Chondrocyte (in vitro differentiated cells): ENCODE results near the gene RADIL. TPM values are rescaled to one million over a fixed set of nuclear protein-coding genes. Genes with fewer than 3 reads are reported as not detected.

Experiments
- DNase-seq: peaks from one replicate; pipeline ENCODE4 v3.0.0; 2021; ENCODE audit warnings: mixed read lengths, low spot score
- H3K27ac Mint-ChIP-seq: one replicate; pipeline ENCODE4 v1.8.0; 2021; ENCODE audit warnings: mild to moderate bottlenecking, moderate library complexity, mixed read lengths; ENCODE audit not compliant: unreplicated experiment
- H3K27me3 Mint-ChIP-seq: 2 replicates; pipeline ENCODE4 v1.8.0; 2021; ENCODE audit warnings: low read depth, mixed read lengths
- H3K36me3 Mint-ChIP-seq: 2 replicates; pipeline ENCODE4 v1.8.0; 2021; ENCODE audit warnings: low read depth, mixed read lengths
- H3K4me1 Mint-ChIP-seq: 2 replicates; pipeline ENCODE4 v1.8.0; 2021; ENCODE audit warnings: low read depth, mild to moderate bottlenecking, mixed read lengths
- H3K4me3 Mint-ChIP-seq: one replicate; pipeline ENCODE4 v1.8.0; 2021; ENCODE audit warnings: mild to moderate bottlenecking, moderate library complexity, mixed read lengths; ENCODE audit not compliant: unreplicated experiment
- H3K9me3 Mint-ChIP-seq: 2 replicates; pipeline ENCODE4 v1.8.0; 2021; ENCODE audit warnings: low read depth, mixed read lengths
- total RNA-seq: library from RNA; stranded (reverse); gene quantifications from 3 replicates; pipeline ENCODE4 v1.2.1, GENCODE V29; 2021
- TF ChIP-seq, protein P1 (sequence below): fragments of 200-600 bp; sonication (generic); IDR thresholded peaks from 2 replicates; pipeline ENCODE4 v1.5.0; 2021; ENCODE audit warnings: antibody characterized with exemption, mild to moderate bottlenecking, moderate library complexity

RADIL gene
- total RNA-seq, 1 donor from 2014 or later = 1.2 TPM

DNA sequence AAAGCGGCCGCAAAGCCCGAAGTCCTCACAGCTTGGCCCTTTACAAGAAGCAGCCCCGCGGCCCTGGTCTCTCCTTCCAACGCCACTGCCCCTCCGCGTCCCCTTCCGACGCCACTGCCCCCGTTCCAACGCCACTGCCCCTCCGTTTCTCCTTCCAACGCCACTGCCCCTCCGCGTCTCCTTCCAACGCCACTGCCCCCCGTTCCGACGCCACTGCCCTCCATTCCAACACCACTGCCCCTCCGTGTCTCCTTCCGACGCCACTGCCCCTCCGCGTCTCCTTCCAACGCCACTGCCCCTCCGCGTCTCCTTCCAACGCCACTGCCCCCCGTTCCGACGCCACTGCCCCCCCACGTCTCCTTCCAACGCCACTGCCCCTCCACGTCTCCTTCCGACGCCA is 75.0 kb downstream of the RADIL start:
- Mint-ChIP-seq H3K4me3 (no peak overlapping the region), H3K27me3 (peaks cover 13% of the 10 kb centered on the region), H3K9me3 (peaks cover 10% of the 10 kb centered on the region), H3K27ac (no peak overlapping the region), H3K36me3 (peaks cover 7% of the 10 kb centered on the region), H3K4me1 (no peaks in the 10 kb centered on the region)
- no peak for DNase-seq
- TF ChIP-seq, protein P1, sequence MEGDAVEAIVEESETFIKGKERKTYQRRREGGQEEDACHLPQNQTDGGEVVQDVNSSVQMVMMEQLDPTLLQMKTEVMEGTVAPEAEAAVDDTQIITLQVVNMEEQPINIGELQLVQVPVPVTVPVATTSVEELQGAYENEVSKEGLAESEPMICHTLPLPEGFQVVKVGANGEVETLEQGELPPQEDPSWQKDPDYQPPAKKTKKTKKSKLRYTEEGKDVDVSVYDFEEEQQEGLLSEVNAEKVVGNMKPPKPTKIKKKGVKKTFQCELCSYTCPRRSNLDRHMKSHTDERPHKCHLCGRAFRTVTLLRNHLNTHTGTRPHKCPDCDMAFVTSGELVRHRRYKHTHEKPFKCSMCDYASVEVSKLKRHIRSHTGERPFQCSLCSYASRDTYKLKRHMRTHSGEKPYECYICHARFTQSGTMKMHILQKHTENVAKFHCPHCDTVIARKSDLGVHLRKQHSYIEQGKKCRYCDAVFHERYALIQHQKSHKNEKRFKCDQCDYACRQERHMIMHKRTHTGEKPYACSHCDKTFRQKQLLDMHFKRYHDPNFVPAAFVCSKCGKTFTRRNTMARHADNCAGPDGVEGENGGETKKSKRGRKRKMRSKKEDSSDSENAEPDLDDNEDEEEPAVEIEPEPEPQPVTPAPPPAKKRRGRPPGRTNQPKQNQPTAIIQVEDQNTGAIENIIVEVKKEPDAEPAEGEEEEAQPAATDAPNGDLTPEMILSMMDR = no peak

DNA sequence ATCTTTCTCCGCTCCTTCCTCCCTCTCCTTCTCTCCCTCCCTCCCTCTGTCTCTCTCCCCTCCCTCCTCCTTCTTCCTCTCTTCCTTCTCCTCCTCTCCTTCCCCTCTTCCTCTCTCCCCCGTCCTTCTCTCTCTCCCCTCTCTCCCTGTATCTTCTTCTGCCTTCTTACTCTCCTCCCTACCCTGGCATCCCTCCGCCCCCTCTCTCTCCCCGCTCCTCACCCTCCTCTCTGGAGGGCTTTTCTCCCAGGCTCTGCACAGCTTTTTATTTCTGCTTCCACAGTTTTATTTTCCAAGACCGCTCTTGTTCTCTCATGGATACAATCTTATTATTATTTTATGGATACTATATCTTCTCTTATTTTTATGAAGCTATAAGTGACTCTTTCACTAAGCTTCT is 75.5 kb downstream of the RADIL start:
- DNase-seq = no peak
- H3K4me1 Mint-ChIP-seq = no peaks in the 10 kb centered on the region
- peaks cover 5% of the 10 kb centered on the region for H3K9me3 Mint-ChIP-seq
- peaks cover 13% of the 10 kb centered on the region for H3K27me3 Mint-ChIP-seq
- TF ChIP-seq, protein P1 = no peak
- peaks cover 4% of the 10 kb centered on the region for H3K36me3 Mint-ChIP-seq
- no peak overlapping the region for H3K27ac Mint-ChIP-seq
- H3K4me3 Mint-ChIP-seq = no peak overlapping the region

DNA sequence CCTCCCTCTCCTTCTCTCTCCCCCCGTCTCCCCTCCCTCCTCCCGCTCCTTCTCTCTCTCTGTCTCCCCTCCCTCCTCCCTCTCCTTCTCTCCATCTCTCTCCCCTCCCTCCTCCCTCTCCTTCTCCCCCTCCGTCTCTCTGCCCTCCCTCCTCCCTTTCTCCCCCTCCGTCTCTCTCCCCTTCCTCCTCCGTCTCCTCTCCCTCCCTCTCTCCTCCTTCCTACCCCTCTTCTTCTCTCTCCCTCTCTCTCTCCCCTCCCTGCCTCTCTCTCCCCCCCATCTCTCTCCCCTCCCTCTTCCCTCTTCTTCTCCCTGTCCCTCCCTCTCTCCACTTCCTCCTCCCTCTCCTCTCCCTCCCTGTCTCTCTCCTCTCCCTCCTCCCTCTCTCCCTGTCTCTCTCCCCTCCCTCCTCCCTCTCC is 75.9 kb downstream of the RADIL start:
- Mint-ChIP-seq H3K4me3 (no peak overlapping the region), H3K27ac (no peak overlapping the region), H3K36me3 (peaks cover under 1% of the 10 kb centered on the region)

DNA sequence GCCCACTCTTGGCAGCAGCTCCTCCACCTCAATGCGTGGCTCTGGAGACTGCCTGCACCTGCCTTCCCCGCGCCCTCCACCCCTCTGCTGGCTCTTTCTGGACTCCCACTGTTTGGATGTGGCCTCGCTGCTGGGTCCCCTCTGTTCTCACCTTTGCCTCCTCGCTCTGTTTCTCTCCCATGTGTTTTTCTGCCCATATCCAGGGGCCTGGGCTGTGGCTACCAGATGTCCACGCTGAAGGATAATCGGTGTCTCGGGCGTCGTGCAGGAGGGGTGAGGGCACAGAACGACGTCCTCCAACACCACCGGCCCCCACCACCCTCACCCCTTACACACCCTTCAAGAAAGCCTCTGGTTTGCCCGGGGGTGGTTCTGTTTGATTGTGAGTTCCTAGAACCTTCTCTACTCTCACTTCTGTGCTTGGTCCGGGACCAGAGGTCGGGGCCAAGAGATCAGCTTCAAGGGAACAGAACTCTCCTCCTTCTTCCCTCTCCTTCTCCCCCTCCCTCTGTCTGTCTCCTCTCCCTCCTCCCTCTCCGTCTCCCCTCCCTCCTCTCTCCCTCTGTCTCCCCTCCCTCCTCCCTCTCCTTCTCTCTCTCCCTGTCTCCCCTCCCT is 76.4 kb downstream of the RADIL start:
- H3K4me1 Mint-ChIP-seq = no peaks in the 10 kb centered on the region
- no peaks in the 10 kb centered on the region for H3K9me3 Mint-ChIP-seq
- H3K36me3 Mint-ChIP-seq = no peaks in the 10 kb centered on the region
- H3K27ac Mint-ChIP-seq = no peak overlapping the region
- TF ChIP-seq, protein P1 = no peak
- H3K4me3 Mint-ChIP-seq = no peak overlapping the region
- no peak for DNase-seq
- H3K27me3 Mint-ChIP-seq = peaks cover 13% of the 10 kb centered on the region

More for the DNA sequence above, 75.9 kb downstream of the RADIL start:
- Mint-ChIP-seq H3K27me3 (peaks cover 13% of the 10 kb centered on the region), H3K9me3 (peaks cover under 1% of the 10 kb centered on the region), H3K4me1 (no peaks in the 10 kb centered on the region)
- TF ChIP-seq, protein P1 = no peak
- no peak for DNase-seq

DNA sequence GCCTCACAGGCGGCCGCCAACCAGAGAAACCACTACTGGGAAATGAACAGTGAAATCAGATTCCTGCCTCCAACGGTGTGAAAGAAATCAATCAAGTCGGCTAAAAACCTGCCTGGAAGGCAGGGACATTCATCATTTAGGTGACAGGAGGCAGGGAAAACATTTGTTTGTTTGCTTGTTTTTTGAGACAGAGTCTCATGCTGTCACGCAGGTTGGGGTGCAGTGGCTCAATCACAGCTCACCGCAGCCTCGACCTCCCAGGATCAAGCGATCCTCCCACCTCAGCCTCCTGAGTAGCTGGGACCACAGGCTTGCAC is 77.6 kb downstream of the RADIL start:
- Mint-ChIP-seq H3K36me3 (no peaks in the 10 kb centered on the region), H3K4me3 (no peak overlapping the region), H3K27ac (no peak overlapping the region), H3K4me1 (no peaks in the 10 kb centered on the region), H3K27me3 (peaks cover 13% of the 10 kb centered on the region), H3K9me3 (no peaks in the 10 kb centered on the region)
- TF ChIP-seq, protein P1 = no peak
- DNase-seq = no peak
